HG03378 (cell line): Measurements from ENCODE around the gene PHEX.
A peak's percentile ranks its signal among the peaks of the same experiment; 100 is the strongest.

ENCODE experiments used
- ATAC-seq: cut with Tn5 transposase; IDR thresholded peaks from one replicate; pipeline ENCODE4 v1.9.1; 2021; ENCODE audit warnings: mild to moderate bottlenecking, moderate library complexity; ENCODE audit not compliant: unreplicated experiment

PHEX gene

GRCh38 chrX:22141047-22141730 is 109.1 kb downstream of the PHEX start:
- ATAC-seq, result no peak

DNA sequence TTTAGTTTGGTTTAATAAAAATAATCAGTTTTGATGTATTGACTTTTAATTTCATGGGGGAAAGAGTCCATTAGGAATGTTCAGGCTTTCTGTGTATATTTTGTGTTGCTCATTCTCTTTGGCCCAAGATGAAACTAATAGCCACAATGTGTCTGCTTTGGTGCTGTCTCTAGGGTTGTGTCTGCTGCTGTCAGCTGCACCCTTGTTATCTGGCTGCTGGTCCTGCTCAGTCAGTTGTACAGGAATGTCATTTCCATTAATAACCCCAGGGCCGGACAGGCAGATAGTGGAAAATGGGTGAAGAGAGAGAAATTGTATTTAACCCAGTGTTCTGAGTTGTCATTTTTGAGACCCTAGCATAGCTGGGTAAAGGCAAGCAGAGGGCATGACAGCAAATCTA is 115.1 kb downstream of the PHEX start:
- no peak for ATAC-seq

GRCh38 chrX:22147942-22148341 is 115.8 kb downstream of the PHEX start:
- no peak for ATAC-seq

GRCh38 chrX:22148565-22148964 is 116.4 kb downstream of the PHEX start:
- ATAC-seq, result no peak

GRCh38 chrX:22150371-22150770 is 118.2 kb downstream of the PHEX start:
- no peak for ATAC-seq

DNA sequence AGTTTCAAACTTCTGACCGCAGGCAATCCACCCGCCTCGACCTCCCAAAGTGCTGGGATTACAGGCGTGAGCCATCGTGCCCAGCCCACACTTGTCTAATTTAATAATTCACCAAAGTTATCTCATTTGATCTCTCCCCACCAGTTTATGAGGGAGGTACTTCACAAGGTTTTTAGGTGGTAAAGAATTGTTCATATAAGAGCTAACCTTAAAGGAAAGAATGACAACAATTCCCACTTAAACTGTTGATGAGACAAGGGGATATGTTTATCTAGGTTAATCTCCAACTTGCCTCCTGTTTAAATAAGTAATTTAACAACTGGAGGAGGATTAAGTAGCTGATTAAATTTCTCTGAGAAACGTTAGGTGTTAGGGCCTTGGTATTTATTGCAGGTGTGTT is 123.0 kb downstream of the PHEX start:
- no peak for ATAC-seq

DNA sequence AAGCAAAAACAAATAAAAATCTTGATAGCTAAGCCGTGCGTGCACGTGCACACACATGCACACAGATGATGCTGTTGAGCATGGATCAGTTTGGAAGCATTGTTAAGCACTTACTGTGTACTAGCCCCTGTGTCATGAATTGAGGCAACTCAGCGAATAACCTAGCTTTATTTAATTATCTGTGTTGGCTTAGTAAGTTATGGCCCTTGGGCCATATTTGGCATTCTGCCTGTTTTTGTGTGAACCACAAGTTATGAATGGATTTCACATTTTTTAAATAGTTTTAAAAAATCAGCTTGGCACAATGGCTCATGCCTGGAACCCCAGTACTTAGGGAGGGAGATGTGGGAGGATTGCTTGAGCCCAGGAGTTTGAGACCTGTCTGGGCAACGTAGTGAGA is 126.9 kb downstream of the PHEX start:
- no peak for ATAC-seq

DNA sequence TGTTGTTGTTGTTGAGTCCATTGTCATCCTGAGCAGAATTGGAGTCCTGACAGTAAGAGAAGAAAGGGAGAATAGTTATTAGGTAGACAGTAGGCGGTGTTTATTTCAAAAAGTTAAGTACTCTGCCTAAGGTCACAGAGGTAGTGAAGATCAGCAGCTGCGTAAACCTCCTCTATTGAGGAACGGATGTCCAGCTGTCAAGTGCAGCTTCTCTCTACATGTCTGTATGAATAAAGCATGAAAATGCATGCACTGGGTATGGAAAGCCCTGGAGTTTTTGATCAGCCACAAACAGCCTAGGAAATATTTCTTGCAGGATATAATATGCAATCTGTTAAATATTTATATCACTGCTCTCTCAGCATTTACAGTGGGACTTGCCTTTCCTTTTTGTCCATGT is 131.2 kb downstream of the PHEX start:
- ATAC-seq, result no peak

DNA sequence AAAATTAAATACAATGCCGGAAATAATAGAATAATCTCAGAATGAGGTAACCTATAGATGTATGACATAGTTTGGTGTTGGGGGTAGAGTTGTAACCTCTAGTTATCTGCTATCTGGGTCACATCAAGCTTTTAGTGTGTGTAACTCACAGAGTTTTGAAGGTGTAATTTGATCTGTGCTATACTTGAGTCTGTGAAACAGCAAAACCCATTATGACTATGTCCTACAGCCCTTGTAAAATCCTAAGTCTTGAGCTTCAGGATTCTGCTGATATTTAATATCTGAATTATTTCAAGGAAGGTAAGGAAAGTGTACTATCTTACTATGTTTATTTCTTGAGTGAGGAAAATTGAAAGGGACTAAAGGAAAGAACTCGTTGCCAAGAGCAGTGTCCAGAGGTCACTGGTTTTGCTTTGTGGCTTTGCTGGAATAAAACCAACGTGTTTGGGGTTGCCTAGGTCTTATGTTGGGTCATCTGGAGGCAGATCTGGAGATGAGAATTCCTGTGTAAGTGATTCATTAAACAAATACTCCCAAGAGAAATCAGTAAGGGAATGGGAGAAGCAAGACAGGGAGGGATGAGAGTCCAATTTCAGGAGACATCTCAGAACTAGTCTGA is 132.8 kb downstream of the PHEX start:
- ATAC-seq, result no peak

- no peak for ATAC-seq
These were observed 133.8 kb downstream of the PHEX start for GRCh38 chrX:22165732-22166457.

DNA sequence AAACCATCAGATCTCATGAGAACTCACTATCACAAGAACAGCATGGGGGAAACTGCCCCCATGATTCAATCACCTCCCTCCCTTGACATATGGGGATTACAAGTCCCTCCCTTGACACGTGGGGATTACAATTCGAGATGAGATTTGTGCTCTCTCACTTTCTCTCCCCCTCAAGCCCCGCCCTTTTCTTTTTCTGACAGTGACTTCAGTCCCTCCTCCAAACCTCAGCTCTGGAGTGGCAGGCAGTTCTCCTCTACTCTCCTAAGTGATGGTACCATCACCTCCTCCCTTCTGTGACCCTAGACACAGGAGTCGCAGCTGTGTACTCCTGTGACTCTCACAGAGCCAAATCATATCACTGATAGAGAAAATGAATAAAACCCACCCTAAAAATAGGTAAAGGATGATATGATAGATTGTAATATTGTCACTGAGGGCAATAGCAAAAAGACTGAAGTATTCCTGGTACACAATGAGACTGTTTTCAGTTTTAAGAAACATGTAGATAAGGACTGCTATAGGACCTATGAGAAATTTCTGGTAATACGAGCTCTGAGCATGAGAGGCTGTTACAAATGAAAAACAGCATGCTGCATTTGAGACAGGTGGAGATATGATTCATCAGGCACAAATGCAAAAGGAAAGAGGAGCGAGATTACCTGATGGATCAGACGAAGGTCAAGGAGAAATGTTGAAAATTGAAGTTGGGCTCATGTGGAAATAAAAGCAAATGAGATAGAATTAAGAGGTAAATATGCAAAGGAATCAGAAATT is 139.3 kb downstream of the PHEX start:
- ATAC-seq, result no peak

- no peak for ATAC-seq
These were observed 141.8 kb downstream of the PHEX start for GRCh38 chrX:22173966-22174365.

DNA sequence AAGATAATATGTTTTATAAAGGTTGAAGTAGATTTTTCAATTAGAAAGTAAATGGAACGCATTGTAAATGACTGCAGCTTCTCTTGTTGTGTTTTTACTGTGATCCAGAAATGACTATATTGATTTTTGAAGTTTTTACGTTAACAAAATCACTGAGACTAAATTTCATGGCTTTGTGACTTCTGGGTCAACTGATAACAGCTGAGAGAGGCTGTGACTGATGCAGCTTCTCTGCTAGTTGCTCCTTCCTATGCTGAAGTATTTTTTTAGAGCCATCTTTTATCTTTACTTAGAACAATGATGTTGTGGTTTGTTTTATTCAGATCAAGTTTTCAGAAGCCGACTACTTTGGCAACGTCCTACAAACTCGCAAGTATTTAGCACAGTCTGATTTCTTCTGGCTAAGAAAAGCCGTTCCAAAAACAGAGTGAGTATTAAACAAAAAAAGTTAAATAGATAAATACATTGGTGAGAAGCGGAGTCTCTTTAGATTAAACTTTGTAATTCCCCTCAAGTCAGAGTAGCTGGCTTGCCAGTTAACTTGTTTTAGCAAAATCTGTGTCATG is 145.9 kb downstream of the PHEX start:
- no peak for ATAC-seq

DNA sequence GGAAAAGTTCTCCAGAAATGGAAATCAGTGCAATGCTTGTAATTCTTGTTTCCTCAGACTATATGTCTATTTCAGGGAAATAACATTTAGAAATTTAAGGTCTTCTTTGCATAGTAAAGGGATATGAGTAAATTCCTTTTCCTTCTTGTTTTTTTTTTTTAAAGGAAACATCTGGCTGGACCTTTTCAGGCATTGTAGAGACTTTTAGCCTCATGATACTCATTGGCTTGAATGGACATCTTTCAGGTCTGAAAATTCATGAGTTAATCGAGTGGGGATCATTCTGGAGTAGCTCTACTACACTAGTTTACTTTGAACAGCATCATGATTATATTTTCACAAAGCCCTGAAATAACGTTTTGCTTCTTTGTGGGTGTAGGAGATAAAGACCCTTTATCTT is 152.0 kb downstream of the PHEX start:
- no peak for ATAC-seq

GRCh38 chrX:22186165-22186564 is 154.0 kb downstream of the PHEX start:
- no peak for ATAC-seq

DNA sequence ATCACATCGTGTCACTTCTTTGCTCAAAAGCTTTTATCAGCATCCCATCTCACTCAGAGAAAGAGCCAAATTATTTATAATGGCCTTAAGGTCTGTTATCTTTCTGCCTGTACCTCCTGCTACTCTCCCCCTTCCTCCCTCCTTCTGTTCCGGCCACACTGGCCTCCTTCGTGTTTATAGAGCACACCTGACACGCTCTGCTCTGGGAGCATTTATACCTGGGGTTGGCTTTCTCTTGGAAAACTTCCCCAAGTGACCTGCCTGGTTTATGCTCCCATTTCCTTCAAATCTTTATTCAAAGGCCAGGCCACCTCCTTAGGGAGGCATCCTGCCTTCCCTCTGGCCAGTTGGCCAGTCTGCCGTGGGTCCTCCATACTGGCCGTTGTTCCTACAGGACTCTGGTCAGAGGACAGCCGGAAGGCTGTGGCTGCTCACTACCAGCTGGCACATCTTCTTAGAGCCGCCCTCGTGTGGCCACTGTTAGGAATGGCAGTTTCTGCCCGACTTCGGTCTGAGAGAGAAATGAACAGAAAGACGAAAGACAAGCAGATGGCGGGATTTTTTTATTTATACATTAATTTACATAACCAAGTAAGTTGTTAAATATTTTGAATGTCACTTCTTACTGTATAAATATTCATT is 160.4 kb downstream of the PHEX start:
- ATAC-seq, result peak; percentile 96

GRCh38 chrX:22193851-22194659 is 161.9 kb downstream of the PHEX start:
- no peak for ATAC-seq

DNA sequence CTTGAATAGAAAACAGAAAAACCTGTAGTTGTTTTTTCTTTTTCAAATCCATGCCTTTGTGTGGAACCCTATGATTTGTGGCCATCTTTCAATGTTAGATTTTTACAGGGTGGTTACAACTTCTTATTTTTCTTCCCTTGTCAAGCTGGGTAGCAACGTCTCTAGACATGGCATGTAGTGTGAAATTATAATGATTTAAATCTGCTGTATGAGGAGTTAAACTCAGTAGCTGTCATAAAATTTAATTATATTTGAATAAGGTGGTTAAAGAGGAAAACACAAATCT is 162.5 kb downstream of the PHEX start:
- ATAC-seq, result no peak

DNA sequence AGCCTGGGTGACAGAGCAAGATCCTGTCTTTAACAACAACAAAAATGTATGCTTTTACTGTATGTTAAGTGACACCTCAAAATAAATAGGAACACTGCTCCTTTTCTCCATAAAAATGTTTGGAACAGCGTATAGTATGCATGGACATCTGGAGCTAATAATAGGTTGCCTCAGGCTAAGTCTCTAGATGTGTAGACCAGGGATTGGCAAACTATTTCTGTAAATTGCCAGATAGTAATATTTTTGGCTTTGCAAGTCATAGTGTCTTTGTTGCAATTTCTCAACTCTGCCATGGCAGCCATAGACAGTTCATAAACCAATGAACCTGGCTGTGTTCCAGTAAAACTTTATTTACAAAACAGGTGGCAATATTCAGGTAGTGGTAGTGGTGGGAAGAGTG is 164.0 kb downstream of the PHEX start:
- no peak for ATAC-seq

- ATAC-seq, result no peak
These were observed 170.1 kb downstream of the PHEX start for GRCh38 chrX:22202251-22202650.
